ENCODE measurements around the gene CIDEA. TPM values are rescaled to one million over a fixed set of nuclear protein-coding genes. Genes with fewer than 3 reads are reported as not detected.

Gene CIDEA
- total RNA-seq, 1 donor from 2014 or later = 0.20 TPM

GRCh38 chr18:12317664-12318333, 63.6 kb downstream of the CIDEA start:
- no peak for DNase-seq (ENCODE audit: low read depth, low spot score)

GRCh38 chr18:12318334-12318697, 64.2 kb downstream of the CIDEA start:
- no peak for DNase-seq (ENCODE audit: low read depth, low spot score)

- no peak for DNase-seq (ENCODE audit: low read depth, low spot score)
These were observed 64.7 kb downstream of the CIDEA start for GRCh38 chr18:12318857-12319256.

- no peak for DNase-seq (ENCODE audit: low read depth, low spot score)
These were observed 67.2 kb downstream of the CIDEA start for GRCh38 chr18:12321333-12321732.

GRCh38 chr18:12324991-12325725, 71.0 kb downstream of the CIDEA start:
- no peak for DNase-seq (ENCODE audit: low read depth, low spot score)

GRCh38 chr18:12325726-12326245, 71.6 kb downstream of the CIDEA start:
- DNase-seq (ENCODE audit: low read depth, low spot score) = no peak

- DNase-seq (ENCODE audit: low read depth, low spot score) = no peak
These were observed 72.7 kb downstream of the CIDEA start for GRCh38 chr18:12326711-12327460.

Other genes starting within 250 kb of the CIDEA start
- gene ANKRD62, start 160.5 kb upstream of the CIDEA start, total RNA-seq = not detected in 2 replicates
- 1,098 and 2,325 TPM in 2 replicates for gene TUBB6, start 53.9 kb downstream of the CIDEA start, total RNA-seq
- 46.7 and 50.6 TPM in 2 replicates for gene AFG3L2, start 122.9 kb downstream of the CIDEA start, total RNA-seq
- 4.0 and 4.5 TPM in 2 replicates for gene PRELID3A, start 153.6 kb downstream of the CIDEA start, total RNA-seq

Measured in pulmonary artery endothelial cell (primary cell).